Measurements from ENCODE around the gene APBA2.

The APBA2 gene

DNA sequence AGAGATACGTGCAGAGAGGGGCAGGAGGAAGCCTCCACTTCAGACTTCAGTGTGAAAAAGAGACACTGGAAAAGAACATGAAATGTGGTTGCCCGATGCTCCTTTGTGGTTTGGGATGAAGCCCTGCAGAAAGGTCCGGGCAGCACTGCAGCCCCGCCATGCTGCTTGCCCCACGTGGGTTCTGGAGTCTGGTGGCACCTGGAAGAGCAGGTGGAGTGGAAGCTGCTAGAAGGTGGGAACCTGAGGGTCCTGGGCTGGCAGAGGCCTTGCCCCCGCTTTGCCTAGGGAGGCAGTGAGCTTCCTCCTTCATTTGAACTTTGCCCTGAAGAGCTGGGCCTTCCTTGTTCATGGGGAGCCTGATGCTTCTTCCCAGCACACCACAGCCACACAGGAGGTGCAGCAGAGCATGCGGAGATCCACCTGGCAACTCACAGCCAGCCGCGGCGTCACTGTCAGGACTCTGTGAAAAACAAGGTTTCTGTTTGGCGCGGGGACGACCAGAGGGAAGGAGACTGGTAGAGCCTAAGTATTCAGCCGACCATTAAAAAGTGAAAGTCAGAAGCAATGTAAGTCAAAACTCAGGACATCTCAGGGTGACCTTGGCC is 59.0 kb downstream of the APBA2 start:
- Histone ChIP-seq H3K27ac (ENCODE audit: low read length) (no peak overlapping the region), H3K4me1 (ENCODE audit: low read length) (no peaks in the 10 kb centered on the region), H3K4me3 (ENCODE audit: low read length) (no peak overlapping the region), H3K4me2 (ENCODE audit: low read depth, low read length) (no peak overlapping the region), H3F3A (ENCODE audit: insufficient read depth, low read length) (no peaks in the 10 kb centered on the region), H3K9me3 (replicated peaks; ENCODE audit: insufficient read depth, low read length) (no peaks in the 10 kb centered on the region), H3K9me2 (replicated peaks; ENCODE audit: insufficient read depth, low read length) (no peaks in the 10 kb centered on the region), H3K9ac (ENCODE audit: low read length) (no peak overlapping the region), H3K79me2 (ENCODE audit: low read length) (no peaks in the 10 kb centered on the region), H3K27me3 (replicated peaks; ENCODE audit: insufficient read depth, low read length) (no peaks in the 10 kb centered on the region), H3K36me3 (replicated peaks; ENCODE audit: insufficient read depth, low read length) (no peaks in the 10 kb centered on the region), H4K20me1 (ENCODE audit: insufficient read depth, low read length) (no peaks in the 10 kb centered on the region), H2AFZ (ENCODE audit: low read length) (no peak overlapping the region)
- DNase-seq: no peak
- TF ChIP-seq, protein P1, sequence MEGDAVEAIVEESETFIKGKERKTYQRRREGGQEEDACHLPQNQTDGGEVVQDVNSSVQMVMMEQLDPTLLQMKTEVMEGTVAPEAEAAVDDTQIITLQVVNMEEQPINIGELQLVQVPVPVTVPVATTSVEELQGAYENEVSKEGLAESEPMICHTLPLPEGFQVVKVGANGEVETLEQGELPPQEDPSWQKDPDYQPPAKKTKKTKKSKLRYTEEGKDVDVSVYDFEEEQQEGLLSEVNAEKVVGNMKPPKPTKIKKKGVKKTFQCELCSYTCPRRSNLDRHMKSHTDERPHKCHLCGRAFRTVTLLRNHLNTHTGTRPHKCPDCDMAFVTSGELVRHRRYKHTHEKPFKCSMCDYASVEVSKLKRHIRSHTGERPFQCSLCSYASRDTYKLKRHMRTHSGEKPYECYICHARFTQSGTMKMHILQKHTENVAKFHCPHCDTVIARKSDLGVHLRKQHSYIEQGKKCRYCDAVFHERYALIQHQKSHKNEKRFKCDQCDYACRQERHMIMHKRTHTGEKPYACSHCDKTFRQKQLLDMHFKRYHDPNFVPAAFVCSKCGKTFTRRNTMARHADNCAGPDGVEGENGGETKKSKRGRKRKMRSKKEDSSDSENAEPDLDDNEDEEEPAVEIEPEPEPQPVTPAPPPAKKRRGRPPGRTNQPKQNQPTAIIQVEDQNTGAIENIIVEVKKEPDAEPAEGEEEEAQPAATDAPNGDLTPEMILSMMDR (IDR thresholded peaks at IDR 0.05; ENCODE audit: low read length): no peak
- TF ChIP-seq EZH2 (optimal IDR thresholded peaks at IDR 0.05; ENCODE audit: low read depth, low read length) (no peak), EZH2phosphoT487 (IDR thresholded peaks at IDR 0.05; ENCODE audit: low read length) (no peak)

DNA sequence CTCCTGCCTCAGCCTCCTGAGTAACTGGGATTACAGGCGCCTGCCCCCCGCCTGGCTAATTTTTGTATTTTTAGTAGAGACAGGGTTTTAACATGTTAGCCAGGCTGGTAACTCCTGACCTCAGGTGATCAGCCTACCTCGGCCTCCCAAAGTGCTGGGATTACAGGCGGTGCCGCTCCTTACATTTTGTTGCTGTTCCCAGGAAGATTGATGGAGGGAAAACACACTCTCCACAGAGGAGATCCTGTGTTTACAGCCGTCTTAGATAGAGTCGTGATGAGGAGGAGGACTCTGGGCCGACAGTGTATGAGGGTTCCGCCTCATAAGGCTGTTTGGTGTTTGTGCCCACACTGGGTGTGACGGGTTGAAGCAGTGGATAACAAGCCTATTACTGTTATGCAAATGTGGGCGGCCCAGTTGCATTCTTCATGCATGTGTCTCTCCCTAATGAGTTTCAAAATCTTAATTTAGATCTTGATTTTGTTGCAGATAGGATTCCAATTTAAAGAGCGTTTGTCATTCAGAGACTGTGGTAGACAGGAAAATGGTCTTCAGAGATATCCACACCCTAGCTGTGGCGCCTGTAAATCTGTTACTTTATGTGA is 60.0 kb downstream of the APBA2 start:
- Histone ChIP-seq H3K27ac (ENCODE audit: low read length) (no peak overlapping the region), H3K4me1 (ENCODE audit: low read length) (no peaks in the 10 kb centered on the region), H3K27me3 (replicated peaks; ENCODE audit: insufficient read depth, low read length) (no peaks in the 10 kb centered on the region), H4K20me1 (ENCODE audit: insufficient read depth, low read length) (no peaks in the 10 kb centered on the region), H3K9me3 (replicated peaks; ENCODE audit: insufficient read depth, low read length) (no peaks in the 10 kb centered on the region), H2AFZ (ENCODE audit: low read length) (no peak overlapping the region), H3F3A (ENCODE audit: insufficient read depth, low read length) (no peaks in the 10 kb centered on the region), H3K36me3 (replicated peaks; ENCODE audit: insufficient read depth, low read length) (no peaks in the 10 kb centered on the region), H3K4me2 (ENCODE audit: low read depth, low read length) (no peak overlapping the region), H3K4me3 (ENCODE audit: low read length) (no peak overlapping the region), H3K9me2 (replicated peaks; ENCODE audit: insufficient read depth, low read length) (no peaks in the 10 kb centered on the region), H3K79me2 (ENCODE audit: low read length) (no peaks in the 10 kb centered on the region), H3K9ac (ENCODE audit: low read length) (no peak overlapping the region)
- TF ChIP-seq, protein P1 (IDR thresholded peaks at IDR 0.05; ENCODE audit: low read length): no peak
- TF ChIP-seq EZH2 (optimal IDR thresholded peaks at IDR 0.05; ENCODE audit: low read depth, low read length): no peak
- TF ChIP-seq EZH2phosphoT487 (IDR thresholded peaks at IDR 0.05; ENCODE audit: low read length): no peak
- no peak for DNase-seq

DNA sequence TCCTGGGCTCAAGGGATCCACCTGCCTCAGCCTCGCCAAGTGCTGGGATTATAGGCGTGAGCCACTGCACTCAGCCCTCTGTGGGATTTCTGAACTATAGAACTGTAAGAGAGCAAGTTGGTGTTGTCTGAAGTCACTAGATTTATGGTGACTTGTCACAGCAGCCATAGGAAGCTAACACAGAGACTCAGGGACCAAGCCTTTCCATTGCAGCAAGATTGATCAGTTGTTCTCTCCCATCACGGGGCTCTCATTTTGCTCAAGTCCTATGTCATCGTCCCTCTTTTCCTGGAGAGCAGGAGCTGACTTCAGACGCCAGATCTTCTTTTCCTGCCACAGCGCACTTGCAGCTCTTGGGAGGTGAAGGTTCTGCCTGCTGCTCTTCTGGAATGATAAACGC is 61.0 kb downstream of the APBA2 start:
- no peaks in the 10 kb centered on the region for H3K79me2 ChIP-seq (ENCODE audit: low read length)
- no peak overlapping the region for H3K9ac ChIP-seq (ENCODE audit: low read length)
- H3K9me3 ChIP-seq (replicated peaks; ENCODE audit: insufficient read depth, low read length): no peaks in the 10 kb centered on the region
- H3K4me2 ChIP-seq (ENCODE audit: low read depth, low read length): no peak overlapping the region
- no peaks in the 10 kb centered on the region for H3K36me3 ChIP-seq (replicated peaks; ENCODE audit: insufficient read depth, low read length)
- no peak overlapping the region for H3K4me3 ChIP-seq (ENCODE audit: low read length)
- DNase-seq: no peak
- TF ChIP-seq EZH2phosphoT487 (IDR thresholded peaks at IDR 0.05; ENCODE audit: low read length) (no peak), EZH2 (optimal IDR thresholded peaks at IDR 0.05; ENCODE audit: low read depth, low read length) (no peak)
- TF ChIP-seq, protein P1 (IDR thresholded peaks at IDR 0.05; ENCODE audit: low read length): no peak
- H3K27me3 ChIP-seq (replicated peaks; ENCODE audit: insufficient read depth, low read length): no peaks in the 10 kb centered on the region
- H3K27ac ChIP-seq (ENCODE audit: low read length): no peak overlapping the region
- no peak overlapping the region for H2AFZ ChIP-seq (ENCODE audit: low read length)
- H3K9me2 ChIP-seq (replicated peaks; ENCODE audit: insufficient read depth, low read length): no peaks in the 10 kb centered on the region
- no peaks in the 10 kb centered on the region for H4K20me1 ChIP-seq (ENCODE audit: insufficient read depth, low read length)
- H3F3A ChIP-seq (ENCODE audit: insufficient read depth, low read length): no peaks in the 10 kb centered on the region
- H3K4me1 ChIP-seq (ENCODE audit: low read length): no peaks in the 10 kb centered on the region

Measured in MM.1S (cell line).